ENCODE data around the gene GGCX. TPM values are rescaled to one million over a fixed set of nuclear protein-coding genes. Genes with fewer than 3 reads are reported as not detected.
A peak's percentile ranks its signal among the peaks of the same experiment; 100 is the strongest.
"Not testable (repeated sequence)": the region's sequence is repeated elsewhere in the genome, so short reads cannot be mapped to it uniquely, and the experiment has no call there.

GGCX gene
- total RNA-seq, 1 donor = 11.0 TPM

- not testable (repeated sequence) for H3K9me3 ChIP-seq (ENCODE audit: low read depth, low read length); H3K4me3 ChIP-seq (ENCODE audit: low read length); H3K27me3 ChIP-seq (ENCODE audit: insufficient read depth, low read length)
- H3K4me1 ChIP-seq (ENCODE audit: insufficient read depth, low read length) = peaks cover 21% of the 10 kb centered on the region
Measured at GRCh38 chr2:85544915-85545779, 16.1 kb downstream of the GGCX start.

GRCh38 chr2:85544254-85544691 lies 17.0 kb downstream of the GGCX start:
- H3K9me3 ChIP-seq (ENCODE audit: low read depth, low read length); H3K27me3 ChIP-seq (ENCODE audit: insufficient read depth, low read length); H3K4me3 ChIP-seq (ENCODE audit: low read length): not testable (repeated sequence)
- peaks cover 21% of the 10 kb centered on the region for H3K4me1 ChIP-seq (ENCODE audit: insufficient read depth, low read length)

GRCh38 chr2:85542777-85543176 lies 18.5 kb downstream of the GGCX start:
- Histone ChIP-seq H3K9me3 (ENCODE audit: low read depth, low read length) (no peaks in the 10 kb centered on the region), H3K27me3 (ENCODE audit: insufficient read depth, low read length) (no peaks in the 10 kb centered on the region), H3K4me3 (ENCODE audit: low read length) (no peak overlapping the region), H3K4me1 (ENCODE audit: insufficient read depth, low read length) (peaks cover 27% of the 10 kb centered on the region)

GRCh38 chr2:85541753-85542457 lies 19.4 kb downstream of the GGCX start:
- Histone ChIP-seq H3K9me3 (ENCODE audit: low read depth, low read length) (no peaks in the 10 kb centered on the region), H3K4me3 (ENCODE audit: low read length) (no peak overlapping the region), H3K27me3 (ENCODE audit: insufficient read depth, low read length) (no peaks in the 10 kb centered on the region), H3K4me1 (ENCODE audit: insufficient read depth, low read length) (peaks cover 36% of the 10 kb centered on the region)

- Histone ChIP-seq H3K9me3 (ENCODE audit: low read depth, low read length) (no peaks in the 10 kb centered on the region), H3K27me3 (ENCODE audit: insufficient read depth, low read length) (no peaks in the 10 kb centered on the region), H3K4me3 (ENCODE audit: low read length) (no peak overlapping the region), H3K4me1 (ENCODE audit: insufficient read depth, low read length) (peaks cover 36% of the 10 kb centered on the region)
Measured at GRCh38 chr2:85541262-85541661, 20.0 kb downstream of the GGCX start.

GRCh38 chr2:85540133-85540648 lies 21.1 kb downstream of the GGCX start:
- Histone ChIP-seq H3K4me1 (ENCODE audit: insufficient read depth, low read length) (peaks cover 41% of the 10 kb centered on the region), H3K27me3 (ENCODE audit: insufficient read depth, low read length) (no peaks in the 10 kb centered on the region), H3K9me3 (ENCODE audit: low read depth, low read length) (no peaks in the 10 kb centered on the region), H3K4me3 (ENCODE audit: low read length) (peak overlapping the region; percentile 92)

- Histone ChIP-seq H3K4me1 (ENCODE audit: insufficient read depth, low read length) (peaks cover 42% of the 10 kb centered on the region), H3K27me3 (ENCODE audit: insufficient read depth, low read length) (no peaks in the 10 kb centered on the region), H3K9me3 (ENCODE audit: low read depth, low read length) (no peaks in the 10 kb centered on the region), H3K4me3 (ENCODE audit: low read length) (peak overlapping the region; percentile 92)
Measured at GRCh38 chr2:85539361-85540132, 21.7 kb downstream of the GGCX start.

GRCh38 chr2:85538507-85539360 lies 22.6 kb downstream of the GGCX start, which contains the start of gene MAT2A:
Gene MAT2A, plus strand, starts transcription at chr2:85539168. Its CDS starts 120 bp downstream, at chr2:85539288.
- peak within 1 kb of the TSS; percentile 92 for H3K4me3 ChIP-seq (ENCODE audit: low read length)
- no peaks in the 10 kb centered on the region for H3K9me3 ChIP-seq (ENCODE audit: low read depth, low read length)
- H3K4me1 ChIP-seq (ENCODE audit: insufficient read depth, low read length) = peaks cover 47% of the 10 kb centered on the region
- H3K27me3 ChIP-seq (ENCODE audit: insufficient read depth, low read length) = no peaks in the 10 kb centered on the region

- no peaks in the 10 kb centered on the region for H3K9me3 ChIP-seq (ENCODE audit: low read depth, low read length)
- H3K27me3 ChIP-seq (ENCODE audit: insufficient read depth, low read length) = no peaks in the 10 kb centered on the region
- H3K4me3 ChIP-seq (ENCODE audit: low read length) = peak overlapping the region; percentile 92
- H3K4me1 ChIP-seq (ENCODE audit: insufficient read depth, low read length) = peaks cover 47% of the 10 kb centered on the region
Measured at GRCh38 chr2:85537600-85538506, 23.4 kb downstream of the GGCX start.

- Histone ChIP-seq H3K9me3 (ENCODE audit: low read depth, low read length) (no peaks in the 10 kb centered on the region), H3K4me1 (ENCODE audit: insufficient read depth, low read length) (peaks cover 44% of the 10 kb centered on the region), H3K27me3 (ENCODE audit: insufficient read depth, low read length) (no peaks in the 10 kb centered on the region), H3K4me3 (ENCODE audit: low read length) (no peak overlapping the region)
Measured at GRCh38 chr2:85536479-85536878, 24.8 kb downstream of the GGCX start.

GRCh38 chr2:85534881-85535280 lies 26.4 kb downstream of the GGCX start:
- peaks cover 28% of the 10 kb centered on the region for H3K4me1 ChIP-seq (ENCODE audit: insufficient read depth, low read length)
- H3K27me3 ChIP-seq (ENCODE audit: insufficient read depth, low read length) = no peaks in the 10 kb centered on the region
- H3K4me3 ChIP-seq (ENCODE audit: low read length) = no peak overlapping the region
- H3K9me3 ChIP-seq (ENCODE audit: low read depth, low read length) = no peaks in the 10 kb centered on the region

GRCh38 chr2:85534099-85534498 lies 27.2 kb downstream of the GGCX start:
- Histone ChIP-seq H3K4me3 (ENCODE audit: low read length) (no peak overlapping the region), H3K9me3 (ENCODE audit: low read depth, low read length) (no peaks in the 10 kb centered on the region), H3K27me3 (ENCODE audit: insufficient read depth, low read length) (no peaks in the 10 kb centered on the region), H3K4me1 (ENCODE audit: insufficient read depth, low read length) (peaks cover 26% of the 10 kb centered on the region)

GRCh38 chr2:85531589-85531988 lies 29.7 kb downstream of the GGCX start:
- Histone ChIP-seq H3K4me3 (ENCODE audit: low read length) (no peak overlapping the region), H3K27me3 (ENCODE audit: insufficient read depth, low read length) (no peaks in the 10 kb centered on the region), H3K4me1 (ENCODE audit: insufficient read depth, low read length) (peaks cover 11% of the 10 kb centered on the region), H3K9me3 (ENCODE audit: low read depth, low read length) (no peaks in the 10 kb centered on the region)
